ENCODE data around the gene IFNL3.
"Not testable (repeated sequence)": the region's sequence is repeated elsewhere in the genome, so short reads cannot be mapped to it uniquely, and the experiment has no call there.

Gene IFNL3

GRCh38 chr19:39237200-39238184, 7.3 kb downstream of the IFNL3 start:
- no peak for TF ChIP-seq CTCF (IDR thresholded peaks at IDR 0.05; ENCODE audit: low read depth, low read length)
- DNase-seq (ENCODE audit: extremely low read depth, low read depth) = no peak

GRCh38 chr19:39236527-39236926, 8.3 kb downstream of the IFNL3 start:
- DNase-seq (ENCODE audit: extremely low read depth, low read depth) = no peak
- TF ChIP-seq CTCF (IDR thresholded peaks at IDR 0.05; ENCODE audit: low read depth, low read length) = no peak

- no peak for TF ChIP-seq CTCF (IDR thresholded peaks at IDR 0.05; ENCODE audit: low read depth, low read length)
- DNase-seq (ENCODE audit: extremely low read depth, low read depth) = no peak
Observed at GRCh38 chr19:39232708-39233107, 12.1 kb downstream of the IFNL3 start.

- DNase-seq (ENCODE audit: extremely low read depth, low read depth) = no peak
- TF ChIP-seq CTCF (IDR thresholded peaks at IDR 0.05; ENCODE audit: low read depth, low read length) = no peak
Observed at GRCh38 chr19:39230096-39230764, 14.6 kb downstream of the IFNL3 start.

DNA sequence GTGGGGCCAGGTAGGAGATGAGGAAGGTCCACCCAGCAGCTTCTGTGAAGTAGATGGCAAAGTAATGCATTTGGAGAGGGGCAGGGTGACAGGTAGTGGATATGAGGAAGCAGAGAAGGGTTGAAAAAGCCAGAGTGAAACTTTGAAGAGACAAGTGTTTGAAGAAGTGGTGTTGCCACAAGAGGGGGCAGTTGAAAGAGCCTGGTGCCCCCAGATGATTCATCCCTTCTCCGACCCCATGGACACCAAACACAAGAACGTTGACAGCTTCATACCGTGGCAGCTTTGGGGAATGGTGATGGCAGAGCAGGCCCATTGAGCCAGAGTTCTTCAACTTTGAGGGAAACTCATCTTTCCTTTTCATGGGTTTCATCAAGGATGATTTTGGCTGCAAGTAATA, 19.9 kb downstream of the IFNL3 start:
- TF ChIP-seq CTCF (IDR thresholded peaks at IDR 0.05; ENCODE audit: low read depth, low read length) = no peak
- no peak for DNase-seq (ENCODE audit: extremely low read depth, low read depth)

DNA sequence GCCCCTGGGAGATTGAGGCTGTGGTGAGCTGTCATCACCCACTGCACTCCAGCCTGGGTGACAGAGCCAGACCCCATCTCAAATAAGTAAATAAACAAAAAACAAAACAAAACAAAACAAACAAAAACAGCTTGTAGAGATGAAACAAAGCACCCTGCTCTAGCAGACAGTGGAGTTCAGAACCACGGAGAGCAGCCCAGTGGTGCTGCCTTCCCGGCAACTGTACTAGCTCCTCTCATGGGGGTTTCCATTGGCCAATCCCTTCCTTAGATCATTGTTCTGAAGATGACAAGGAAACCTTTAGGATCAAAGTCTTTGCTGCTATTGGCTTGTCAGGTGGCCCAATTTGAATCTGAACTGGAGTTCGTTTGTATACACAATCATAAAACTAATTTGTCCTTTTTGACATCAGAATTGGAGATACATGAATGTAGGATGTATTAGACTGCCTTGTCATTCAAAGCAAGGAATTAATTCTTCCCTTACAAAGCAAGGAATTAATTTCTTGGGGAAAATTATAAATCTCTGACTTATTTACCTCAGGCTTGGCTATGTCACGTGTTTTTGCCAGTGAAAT, 21.0 kb downstream of the IFNL3 start:
- TF ChIP-seq CTCF (IDR thresholded peaks at IDR 0.05; ENCODE audit: low read depth, low read length) = no peak
- no peak for DNase-seq (ENCODE audit: extremely low read depth, low read depth)

DNA sequence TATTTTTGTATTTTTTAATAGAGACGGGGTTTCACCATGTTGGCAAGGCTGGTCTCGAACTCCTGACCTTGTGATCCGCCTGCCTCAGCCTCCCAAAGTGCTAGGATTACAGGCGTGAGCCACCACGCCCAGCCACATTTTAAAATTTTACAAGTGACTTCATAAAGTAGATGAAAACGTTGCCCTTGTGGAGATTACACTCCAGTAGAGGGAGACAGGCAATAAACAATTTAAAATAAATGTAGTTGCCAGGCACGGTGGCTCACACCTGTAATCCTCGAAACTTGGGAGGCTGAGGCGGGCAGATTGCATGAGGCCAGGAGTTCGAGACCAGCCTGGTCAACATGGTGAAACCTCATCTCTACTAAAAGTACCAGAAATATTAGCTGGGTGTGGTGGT, 25.7 kb downstream of the IFNL3 start:
- not testable (repeated sequence) for DNase-seq (ENCODE audit: extremely low read depth, low read depth)
